ENCODE measurements around the gene NAA25. TPM values are rescaled to one million over a fixed set of nuclear protein-coding genes. Genes with fewer than 3 reads are reported as not detected.
"Not testable (repeated sequence)": the region's sequence is repeated elsewhere in the genome, so short reads cannot be mapped to it uniquely, and the experiment has no call there.

NAA25 gene
- total and polyA plus RNA-seq, 8 donors = 17.3 to 33.9 (median 25.9) TPM

GRCh38 chr12:111998015-111998414 lies 110.6 kb downstream of the NAA25 start:
- no peak for TF ChIP-seq CTCF (IDR thresholded peaks at IDR 0.05)
- intact Hi-C loops (cut with DNase I) = no loop called here
- ATAC-seq = no peak
- Histone ChIP-seq H3K27ac (no peak overlapping the region), H3K4me1 (peaks cover 11 to 46% of the 10 kb centered on the region in 2 donors), H3K9me3 (no peaks in the 10 kb centered on the region), H3K27me3 (no peaks in the 10 kb centered on the region), H3K4me3 (no peak overlapping the region), H3K36me3 (no peaks in the 10 kb centered on the region)
- no peak for DNase-seq

- Histone ChIP-seq H3K36me3 (no peaks in the 10 kb centered on the region), H3K4me3 (no peak overlapping the region), H3K9me3 (no peaks in the 10 kb centered on the region), H3K27ac (no peak overlapping the region), H3K4me1 (peaks cover 11 to 46% of the 10 kb centered on the region in 2 donors), H3K27me3 (no peaks in the 10 kb centered on the region)
- TF ChIP-seq CTCF (IDR thresholded peaks at IDR 0.05) = no peak
- intact Hi-C loops (cut with DNase I) = no loop called here
- ATAC-seq (no peak), DNase-seq (no peak)
Measured at GRCh38 chr12:111997300-111997699, 111.3 kb downstream of the NAA25 start.

- H3K27me3 ChIP-seq = no peaks in the 10 kb centered on the region
- H3K4me1 ChIP-seq = peaks cover 5 to 32% of the 10 kb centered on the region in 2 donors
- TF ChIP-seq CTCF (IDR thresholded peaks at IDR 0.05) = no peak
- no peak overlapping the region for H3K4me3 ChIP-seq
- ATAC-seq (no peak), DNase-seq (no peak)
- intact Hi-C loops (cut with DNase I) = no loop called here
- H3K9me3 ChIP-seq = no peaks in the 10 kb centered on the region
- H3K27ac ChIP-seq = no peak overlapping the region
- peaks cover 0 to 2% of the 10 kb centered on the region in 2 donors for H3K36me3 ChIP-seq
Measured at GRCh38 chr12:111995782-111996480, 112.7 kb downstream of the NAA25 start.

- Histone ChIP-seq H3K4me3 (peak overlapping the region in 1 of 2 donors; percentile 8), H3K4me1 (peaks cover 5 to 21% of the 10 kb centered on the region in 2 donors)
- H3K36me3 ChIP-seq; DNase-seq; ATAC-seq; H3K27ac ChIP-seq; H3K9me3 ChIP-seq; H3K27me3 ChIP-seq; intact Hi-C loops (cut with DNase I): not testable (repeated sequence)
Measured at GRCh38 chr12:111994211-111995111, 114.1 kb downstream of the NAA25 start.

GRCh38 chr12:111993292-111994150 lies 115.1 kb downstream of the NAA25 start:
- Histone ChIP-seq H3K4me1 (peaks cover 5 to 17% of the 10 kb centered on the region in 2 donors), H3K4me3 (no peak overlapping the region), H3K27ac (no peak overlapping the region), H3K27me3 (no peaks in the 10 kb centered on the region), H3K36me3 (peaks cover 0 to 4% of the 10 kb centered on the region in 2 donors), H3K9me3 (no peaks in the 10 kb centered on the region)
- intact Hi-C loops (cut with DNase I) = no loop called here
- TF ChIP-seq CTCF (IDR thresholded peaks at IDR 0.05) = no peak
- DNase-seq (no peak), ATAC-seq (peak; percentile 25)

All from left lung (tissue), 10 donors.